Breast epithelium (tissue), 4 donors: ENCODE measurements around the gene COL8A2. TPM values are rescaled to one million over a fixed set of nuclear protein-coding genes. Genes with fewer than 3 reads are reported as not detected.
"Not testable (repeated sequence)": the region's sequence is repeated elsewhere in the genome, so short reads cannot be mapped to it uniquely, and the experiment has no call there.

Experiments
- DNase-seq, 2 donors: peaks; one replicate each; pipeline ENCODE4 v3.0.0-alpha.2; 2019; ENCODE audit warnings: low spot score in 2 of 2
- H3K27ac ChIP-seq, 2 donors: fragments of 200-600 bp; sonication (generic) in 1 of 2; one replicate each; pipeline ENCODE4 v1.5.1; 2016 to 2019; ENCODE audit warnings: mild to moderate bottlenecking in 1 of 2
- H3K27me3 ChIP-seq, 2 donors: fragments of 200-600 bp; sonication (generic) in 1 of 2; one replicate each; pipeline versions ENCODE4 v1.5.1 to v1.6.0; 2017 to 2019; ENCODE audit warnings: control low read depth in 1 of 2, mild to moderate bottlenecking in 1 of 2
- H3K36me3 ChIP-seq: fragments of 200-600 bp; one replicate; pipeline ENCODE4 v1.5.1; 2019
- H3K4me1 ChIP-seq, 2 donors: fragments of 200-600 bp; sonication (generic); one replicate each; pipeline ENCODE4 v1.5.1; 2016 to 2019; ENCODE audit warnings: control low read depth in 1 of 2
- H3K4me3 ChIP-seq, 3 donors: fragments of 200-600 bp; sonication (generic); 1 replicate in 2 of 3; 2 replicates in 1 of 3; pipeline ENCODE4 v1.5.1; 2016 to 2019; ENCODE audit warnings: mild to moderate bottlenecking in 3 of 3, moderate library complexity in 2 of 3
- H3K9me3 ChIP-seq, 2 donors: fragments of 200-600 bp; sonication (generic) in 1 of 2; one replicate each; pipeline ENCODE4 v1.5.1; 2016 to 2019; ENCODE audit warnings: control low read depth in 1 of 2
- CTCF ChIP-seq, 3 donors: fragments of 450-650 bp; IDR thresholded peaks; one replicate each; pipeline ENCODE4 v1.5.1; 2016 to 2017; ENCODE audit warnings: antibody characterized with exemption in 3 of 3, mild to moderate bottlenecking in 3 of 3, moderate library complexity in 3 of 3
- POLR2A ChIP-seq: fragments of 450-650 bp; IDR thresholded peaks from one replicate; pipeline ENCODE4 v1.6.1; 2016; ENCODE audit warnings: antibody characterized with exemption, mild to moderate bottlenecking, moderate library complexity
- POLR2AphosphoS5 ChIP-seq, 3 donors: sonication (generic); formaldehyde crosslinking; IDR thresholded peaks; one replicate each; pipeline ENCODE4 v1.6.1; 2017; ENCODE audit warnings: antibody characterized with exemption in 3 of 3
- intact Hi-C: fragments of 100-400 bp; cut with DNase I; formaldehyde crosslinking; loops from one replicate; pipeline ENCODE4 v1.15.1; 2023; ENCODE audit warnings: low total_unique reads
- total RNA-seq, 3 donors: library from RNA; depleted of rRNA; stranded (reverse); fragments of >200 nt; gene quantifications; one replicate each; pipeline ENCODE4 v1.1.0, GENCODE V29; 2016

The COL8A2 gene
- total RNA-seq, 3 donors from 2014 or later, result 3.4 to 20.6 (median 11.1) TPM

GRCh38 chr1:36160949-36161485, 36.0 kb upstream of the COL8A2 start:
- peak in 1 of 2 donors; percentile 57 for DNase-seq
- Histone ChIP-seq H3K27ac (peak overlapping the region; percentile 93 to 99), H3K36me3 (no peaks in the 10 kb centered on the region), H3K9me3 (no peaks in the 10 kb centered on the region), H3K27me3 (no peaks in the 10 kb centered on the region), H3K4me1 (peaks cover 34 to 47% of the 10 kb centered on the region in 2 donors), H3K4me3 (peak overlapping the region; percentile 36 to 70 (median 42))
- intact Hi-C loops, result no loop called here
- no peak for TF ChIP-seq POLR2A
- TF ChIP-seq CTCF (IDR thresholded peaks at IDR 0.05), result peak in 1 of 3 donors; percentile 11
- peak in 1 of 3 donors; percentile 15 for TF ChIP-seq POLR2AphosphoS5 (IDR thresholded peaks at IDR 0.05)

- peaks cover 34 to 47% of the 10 kb centered on the region in 2 donors for H3K4me1 ChIP-seq
- no peaks in the 10 kb centered on the region for H3K36me3 ChIP-seq
- no peaks in the 10 kb centered on the region for H3K9me3 ChIP-seq
- peak overlapping the region; percentile 36 to 70 (median 42) for H3K4me3 ChIP-seq
- peak overlapping the region; percentile 93 to 99 for H3K27ac ChIP-seq
- H3K27me3 ChIP-seq, result no peaks in the 10 kb centered on the region
- intact Hi-C loops, result no loop called here
- no peak for DNase-seq
- no peak for TF ChIP-seq CTCF (IDR thresholded peaks at IDR 0.05)
- TF ChIP-seq POLR2AphosphoS5 (IDR thresholded peaks at IDR 0.05), result no peak
These were observed 35.4 kb upstream of the COL8A2 start for GRCh38 chr1:36160388-36160948.

GRCh38 chr1:36159614-36160387, 34.8 kb upstream of the COL8A2 start:
- Histone ChIP-seq H3K27me3 (no peaks in the 10 kb centered on the region), H3K27ac (peak overlapping the region; percentile 93 to 99), H3K4me3 (peak overlapping the region in 1 of 3 donors; percentile 70), H3K36me3 (no peaks in the 10 kb centered on the region), H3K9me3 (no peaks in the 10 kb centered on the region), H3K4me1 (peaks cover 34 to 52% of the 10 kb centered on the region in 2 donors)
- no peak for TF ChIP-seq CTCF (IDR thresholded peaks at IDR 0.05)
- no peak for TF ChIP-seq POLR2A
- no peak for TF ChIP-seq POLR2AphosphoS5 (IDR thresholded peaks at IDR 0.05)
- intact Hi-C loops, result no loop called here
- DNase-seq, result no peak

GRCh38 chr1:36158827-36159252, 33.8 kb upstream of the COL8A2 start:
- Histone ChIP-seq H3K4me3 (peak overlapping the region in 1 of 3 donors; percentile 85), H3K4me1 (peaks cover 34 to 53% of the 10 kb centered on the region in 2 donors), H3K27ac (peak overlapping the region; percentile 93 to 100)
- H3K9me3 ChIP-seq, intact Hi-C loops, H3K36me3 ChIP-seq, DNase-seq, H3K27me3 ChIP-seq: not testable (repeated sequence)

- intact Hi-C loops, result no loop called here
- TF ChIP-seq CTCF (IDR thresholded peaks at IDR 0.05) (no peak), POLR2A (no peak), POLR2AphosphoS5 (IDR thresholded peaks at IDR 0.05) (no peak)
- H3K4me3 ChIP-seq, result peak overlapping the region; percentile 67 to 91 (median 85)
- H3K9me3 ChIP-seq, result no peaks in the 10 kb centered on the region
- peak overlapping the region; percentile 93 to 100 for H3K27ac ChIP-seq
- no peaks in the 10 kb centered on the region for H3K36me3 ChIP-seq
- no peaks in the 10 kb centered on the region for H3K27me3 ChIP-seq
- peaks cover 34 to 53% of the 10 kb centered on the region in 2 donors for H3K4me1 ChIP-seq
- DNase-seq, result no peak
These were observed 33.2 kb upstream of the COL8A2 start for GRCh38 chr1:36157973-36158826.
